Subcutaneous adipose tissue (tissue), 4 donors: ENCODE results near the gene ADAMTSL1. TPM values are rescaled to one million over a fixed set of nuclear protein-coding genes. Genes with fewer than 3 reads are reported as not detected.

Source experiments
- total RNA-seq, 4 donors: library from RNA; depleted of rRNA; stranded (reverse); fragments of >200 nt; gene quantifications; one replicate each; pipeline ENCODE4 v1.1.0, GENCODE V29; 2016
- TF ChIP-seq, protein P1 (sequence below): fragments of 450-650 bp; IDR thresholded peaks from one replicate; pipeline ENCODE4 v1.5.1; 2016; ENCODE audit warnings: low read depth, mild to moderate bottlenecking, control low read depth, antibody characterized with exemption, moderate library complexity

Gene ADAMTSL1
- total RNA-seq, 4 donors from 2014 or later, result 0.49 to 16.4 (median 10.5) TPM

- TF ChIP-seq, protein P1, sequence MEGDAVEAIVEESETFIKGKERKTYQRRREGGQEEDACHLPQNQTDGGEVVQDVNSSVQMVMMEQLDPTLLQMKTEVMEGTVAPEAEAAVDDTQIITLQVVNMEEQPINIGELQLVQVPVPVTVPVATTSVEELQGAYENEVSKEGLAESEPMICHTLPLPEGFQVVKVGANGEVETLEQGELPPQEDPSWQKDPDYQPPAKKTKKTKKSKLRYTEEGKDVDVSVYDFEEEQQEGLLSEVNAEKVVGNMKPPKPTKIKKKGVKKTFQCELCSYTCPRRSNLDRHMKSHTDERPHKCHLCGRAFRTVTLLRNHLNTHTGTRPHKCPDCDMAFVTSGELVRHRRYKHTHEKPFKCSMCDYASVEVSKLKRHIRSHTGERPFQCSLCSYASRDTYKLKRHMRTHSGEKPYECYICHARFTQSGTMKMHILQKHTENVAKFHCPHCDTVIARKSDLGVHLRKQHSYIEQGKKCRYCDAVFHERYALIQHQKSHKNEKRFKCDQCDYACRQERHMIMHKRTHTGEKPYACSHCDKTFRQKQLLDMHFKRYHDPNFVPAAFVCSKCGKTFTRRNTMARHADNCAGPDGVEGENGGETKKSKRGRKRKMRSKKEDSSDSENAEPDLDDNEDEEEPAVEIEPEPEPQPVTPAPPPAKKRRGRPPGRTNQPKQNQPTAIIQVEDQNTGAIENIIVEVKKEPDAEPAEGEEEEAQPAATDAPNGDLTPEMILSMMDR, result no peak
Measured at GRCh38 chr9:18905028-18905882, 431.3 kb downstream of the ADAMTSL1 start.

GRCh38 chr9:18905883-18906629, 432.1 kb downstream of the ADAMTSL1 start:
- TF ChIP-seq, protein P1, result no peak

- TF ChIP-seq, protein P1, result no peak
Measured at GRCh38 chr9:18906656-18907395, 432.9 kb downstream of the ADAMTSL1 start.

DNA sequence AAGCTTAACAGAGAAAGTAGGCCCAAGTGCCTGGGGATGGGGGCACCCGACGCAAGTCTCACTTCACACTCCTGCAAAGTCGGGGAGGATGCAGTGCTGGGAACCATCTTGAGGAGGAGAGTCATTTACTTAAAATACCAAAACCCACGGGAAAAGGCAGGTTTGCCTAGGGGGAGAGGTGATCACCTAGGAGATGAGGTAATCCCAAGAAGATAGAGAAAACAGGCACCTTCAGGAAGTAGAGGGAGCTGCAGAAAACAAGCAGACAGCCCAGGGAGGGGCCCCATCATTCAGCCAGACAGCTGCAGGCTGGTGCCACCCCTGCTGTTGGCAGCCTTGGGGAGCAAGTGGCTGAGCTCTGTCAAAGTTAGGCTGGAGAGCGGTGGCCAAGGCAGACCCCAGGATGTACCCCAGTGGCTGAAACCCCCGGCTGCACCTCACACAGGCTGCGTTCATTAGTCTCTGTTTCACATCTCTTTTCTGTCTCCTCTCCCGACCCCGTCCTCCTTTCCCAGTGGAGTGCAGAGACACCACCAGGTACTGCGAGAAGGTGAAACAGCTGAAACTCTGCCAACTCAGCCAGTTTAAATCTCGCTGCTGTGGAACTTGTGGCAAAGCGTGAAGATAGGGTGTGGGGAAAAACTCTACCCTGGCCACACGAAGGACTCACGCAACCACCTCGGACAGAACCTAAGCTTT, 434.1 kb downstream of the ADAMTSL1 start:
- TF ChIP-seq, protein P1, result no peak

- TF ChIP-seq, protein P1, result no peak
Measured at GRCh38 chr9:18909140-18910018, 435.4 kb downstream of the ADAMTSL1 start.

GRCh38 chr9:18910435-18910834, 436.5 kb downstream of the ADAMTSL1 start:
- TF ChIP-seq, protein P1, result no peak
